Loucy (cell line): ENCODE results near the gene ODC1.

Experiments
- CTCF ChIP-seq: fragments of 200-600 bp; sonication (generic); conservative IDR thresholded peaks from 2 replicates; pipeline ENCODE4 v1.5.1; 2014; ENCODE audit warnings: mild to moderate bottlenecking, antibody characterized with exemption, low read length
- EZH2phosphoT487 ChIP-seq: fragments of 200-600 bp; IDR thresholded peaks from 2 replicates; pipeline ENCODE4 v1.6.1; 2018; ENCODE audit warnings: antibody characterized with exemption, mild to moderate bottlenecking, moderate library complexity, borderline replicate concordance

- TF ChIP-seq CTCF: no peak
- TF ChIP-seq EZH2phosphoT487: no peak
These were observed 33.5 kb downstream of the ODC1 start for GRCh38 chr2:10414591-10414990.
